Esophagus (tissue), 2 donors: ENCODE data around the gene PP2D1. TPM values are rescaled to one million over a fixed set of nuclear protein-coding genes. Genes with fewer than 3 reads are reported as not detected.
"Not testable (repeated sequence)": the region's sequence is repeated elsewhere in the genome, so short reads cannot be mapped to it uniquely, and the experiment has no call there.

ENCODE experiments used
- H3K27ac ChIP-seq, 2 donors: one replicate each; pipeline ENCODE4 v1.5.1; 2013; ENCODE audit warnings: low read depth in 2 of 2, mild to moderate bottlenecking in 2 of 2, inconsistent platforms in 1 of 2, low read length in 1 of 2, moderate library complexity in 1 of 2
- H3K27me3 ChIP-seq, 2 donors: one replicate each; pipeline ENCODE4 v1.6.1; 2013; ENCODE audit warnings: low read length in 2 of 2, control low read depth in 1 of 2, mild to moderate bottlenecking in 1 of 2; ENCODE audit not compliant: insufficient read depth in 2 of 2, control insufficient read depth in 1 of 2
- H3K36me3 ChIP-seq, 2 donors: one replicate each; pipeline ENCODE4 v1.6.1; 2013; ENCODE audit warnings: low read length in 1 of 2; ENCODE audit not compliant: control insufficient read depth in 2 of 2, insufficient read depth in 2 of 2
- H3K4me1 ChIP-seq, 2 donors: one replicate each; pipeline ENCODE4 v1.6.1; 2013; ENCODE audit warnings: low read length in 1 of 2; ENCODE audit not compliant: control insufficient read depth in 2 of 2, insufficient read depth in 2 of 2
- H3K4me3 ChIP-seq, 2 donors: one replicate each; pipeline ENCODE4 v1.5.1; 2013; ENCODE audit warnings: low read length in 2 of 2, mild to moderate bottlenecking in 2 of 2, low read depth in 1 of 2, moderate library complexity in 1 of 2
- H3K9me3 ChIP-seq, 2 donors: one replicate each; pipeline ENCODE4 v1.6.1; 2013; ENCODE audit warnings: mild to moderate bottlenecking in 2 of 2, low read depth in 1 of 2, low read length in 1 of 2, moderate library complexity in 1 of 2; ENCODE audit not compliant: control insufficient read depth in 2 of 2, insufficient read depth in 1 of 2
- WGBS, 2 donors: extraction: QIAGEN DNeasy Blood & Tissue Kit; methylation state at CpG; one replicate each; pipeline ENCODE4 v1.1.7; 2013; 5-methylcytosine and 5-hydroxymethylcytosine counted together
- polyA plus RNA-seq, 2 donors: library from polyadenylated mRNA; stranded (reverse); fragments of 200-250 nt; gene quantifications; one replicate each; pipeline ENCODE4 v1.2.3, GENCODE V29; 2013
- donor health status: healthy with polysubstance abuse.
- donor health status: Bipolar disorder and iron deficiency.

PP2D1 gene
- polyA plus RNA-seq, 2 donors = not detected

GRCh38 chr3:20051123-20051806, 39.2 kb upstream of the PP2D1 start:
- 72 to 78% methylated on average over 4 of the region's 4 CpGs for WGBS, 2 donors
- H3K27ac ChIP-seq = peak overlapping the region in 1 of 2 donors; percentile 22

DNA sequence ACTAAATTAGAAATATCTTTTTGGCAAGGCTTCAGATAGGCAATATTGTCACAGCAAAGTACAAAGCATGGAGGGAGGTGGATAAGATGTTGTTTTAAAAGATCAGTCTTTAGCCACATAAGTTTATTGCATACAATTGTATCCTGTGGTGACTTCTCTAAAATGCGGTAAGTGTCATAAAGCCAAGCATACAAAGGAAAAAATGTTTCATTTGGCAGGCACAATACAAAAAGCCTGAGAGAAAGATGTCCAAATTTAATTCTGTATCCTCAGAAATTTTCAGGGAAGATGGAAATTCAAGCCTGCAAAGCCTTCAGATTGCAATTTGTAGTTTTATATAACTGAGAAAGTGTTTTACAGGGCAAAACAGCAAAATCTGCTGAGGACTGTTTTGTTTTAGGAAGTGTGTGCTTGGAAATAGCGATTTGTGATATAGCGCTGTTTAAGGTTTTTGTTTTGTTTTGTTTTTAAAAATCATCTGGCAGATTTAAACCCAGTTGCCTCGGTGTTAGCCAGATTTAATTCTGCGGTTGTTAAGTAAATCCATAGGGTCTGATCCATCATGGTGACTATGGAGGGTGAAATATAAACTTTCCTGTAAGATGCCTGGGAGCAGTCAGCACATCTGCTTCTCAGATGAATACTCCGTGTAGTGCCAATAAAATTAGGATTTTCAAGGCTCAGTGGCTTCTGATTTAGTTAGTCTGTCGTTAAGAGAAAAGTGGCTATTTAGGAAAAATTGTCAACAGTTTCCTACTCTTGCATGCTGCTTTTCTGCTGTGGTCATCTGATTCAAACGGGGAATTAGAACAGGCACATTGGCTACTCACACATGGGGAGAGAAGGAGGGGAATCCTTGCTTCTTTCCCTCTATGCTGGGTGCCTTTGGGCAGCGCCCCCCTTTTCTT, 36.2 kb upstream of the PP2D1 start:
- Histone ChIP-seq H3K9me3 (no peaks in the 10 kb centered on the region), H3K27ac (peak overlapping the region; percentile 23 to 29), H3K4me3 (no peak overlapping the region), H3K36me3 (no peaks in the 10 kb centered on the region), H3K27me3 (no peaks in the 10 kb centered on the region), H3K4me1 (peaks cover 2 to 3% of the 10 kb centered on the region in 2 donors)
- WGBS, 2 donors = 63 to 65% methylated on average over 9 of the region's 9 CpGs

More at GRCh38 chr3:20051123-20051806, 39.2 kb upstream of the PP2D1 start:
- Histone ChIP-seq H3K36me3 (no peaks in the 10 kb centered on the region), H3K27me3 (no peaks in the 10 kb centered on the region), H3K9me3 (no peaks in the 10 kb centered on the region), H3K4me1 (peaks cover 0 to 9% of the 10 kb centered on the region in 2 donors), H3K4me3 (no peak overlapping the region)

DNA sequence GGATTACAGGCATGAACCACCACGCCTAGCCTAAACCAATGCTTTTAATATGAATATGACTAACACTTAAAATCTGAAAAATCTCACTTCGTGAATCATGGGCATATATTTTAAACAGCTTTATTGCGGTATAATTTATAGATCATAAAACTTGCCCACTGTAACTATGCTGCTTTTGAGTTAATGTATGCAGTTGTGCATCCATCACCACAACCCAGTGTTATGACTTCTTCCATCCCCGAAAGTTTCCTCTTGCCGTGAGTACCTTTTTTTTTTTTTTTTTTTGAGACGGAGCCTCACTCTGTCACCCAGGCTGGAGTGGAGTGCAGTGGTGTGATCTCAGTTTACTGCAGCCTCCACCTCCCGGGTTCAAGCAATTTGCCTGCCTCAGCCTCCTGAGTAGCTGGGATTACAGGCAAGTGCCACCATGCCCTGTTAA, 35.3 kb upstream of the PP2D1 start:
- Histone ChIP-seq H3K4me1 (peaks cover 2 to 6% of the 10 kb centered on the region in 2 donors), H3K9me3 (no peaks in the 10 kb centered on the region), H3K27me3 (no peaks in the 10 kb centered on the region), H3K27ac (peak overlapping the region in 1 of 2 donors; percentile 36), H3K36me3 (no peaks in the 10 kb centered on the region), H3K4me3 (no peak overlapping the region)
- WGBS, 2 donors = 78 to 79% methylated on average over 7 of the region's 7 CpGs

DNA sequence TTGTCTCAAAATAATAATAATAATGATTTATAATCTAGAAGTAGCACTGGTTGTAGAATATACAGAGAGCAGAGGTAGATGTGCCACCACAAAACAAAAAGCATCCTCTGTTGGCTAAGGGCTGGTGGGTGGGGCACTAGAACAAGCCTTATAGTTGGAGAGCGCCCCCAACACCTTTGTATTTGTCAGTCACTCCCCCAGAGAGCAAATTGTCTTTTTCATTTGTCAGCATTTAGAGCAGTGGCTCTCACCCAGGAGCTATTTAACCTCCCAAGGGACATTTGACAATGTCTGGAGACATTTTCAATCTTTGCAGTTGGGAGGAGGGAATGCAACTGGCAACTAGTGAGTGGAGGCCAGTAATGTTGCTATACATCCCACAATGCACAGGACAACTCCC, 34.5 kb upstream of the PP2D1 start:
- H3K9me3 ChIP-seq = no peaks in the 10 kb centered on the region
- no peaks in the 10 kb centered on the region for H3K36me3 ChIP-seq
- H3K27me3 ChIP-seq = no peaks in the 10 kb centered on the region
- WGBS, 2 donors = 93% methylated on average over 1 of the region's 1 CpG
- H3K4me3 ChIP-seq = no peak overlapping the region
- H3K4me1 ChIP-seq = peaks cover 2 to 6% of the 10 kb centered on the region in 2 donors
- H3K27ac ChIP-seq = no peak overlapping the region

GRCh38 chr3:20045141-20045540, 33.1 kb upstream of the PP2D1 start:
- not testable (repeated sequence) for H3K4me1 ChIP-seq, H3K27me3 ChIP-seq, H3K9me3 ChIP-seq, H3K36me3 ChIP-seq, H3K4me3 ChIP-seq, H3K27ac ChIP-seq
- WGBS, 2 donors = 96 to 99% methylated on average over 3 of the region's 3 CpGs

DNA sequence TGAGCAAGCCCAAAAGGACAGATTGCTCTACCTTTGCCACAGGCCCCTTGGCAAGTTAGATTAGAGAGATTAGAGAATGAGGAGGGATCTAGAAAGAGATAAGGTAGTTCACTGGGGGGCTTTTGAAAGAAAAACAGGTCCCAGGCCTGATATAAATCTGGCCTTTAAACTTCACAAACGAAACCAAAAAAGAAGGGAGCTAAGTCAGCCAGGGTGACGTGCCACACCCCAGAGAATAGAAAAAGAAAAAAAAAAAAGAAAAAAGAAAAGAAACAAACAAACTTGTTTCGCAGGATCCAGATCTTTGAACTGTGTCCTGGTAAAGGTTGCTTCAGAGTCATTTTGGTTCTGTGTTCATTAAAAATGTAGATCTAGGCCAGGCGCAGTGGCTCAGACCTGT, 31.8 kb upstream of the PP2D1 start:
- H3K4me3 ChIP-seq = peak overlapping the region in 1 of 2 donors; percentile 27
- H3K4me1 ChIP-seq = peaks cover 2 to 6% of the 10 kb centered on the region in 2 donors
- no peaks in the 10 kb centered on the region for H3K36me3 ChIP-seq
- 35 to 42% methylated on average over 4 of the region's 4 CpGs for WGBS, 2 donors
- H3K27ac ChIP-seq = peak overlapping the region; percentile 87 to 90
- H3K27me3 ChIP-seq = no peaks in the 10 kb centered on the region
- no peaks in the 10 kb centered on the region for H3K9me3 ChIP-seq

GRCh38 chr3:20043396-20043795, 31.3 kb upstream of the PP2D1 start:
- peaks cover 2 to 6% of the 10 kb centered on the region in 2 donors for H3K4me1 ChIP-seq
- WGBS, 2 donors = 16 to 20% methylated on average over 4 of the region's 4 CpGs
- peak overlapping the region in 1 of 2 donors; percentile 27 for H3K4me3 ChIP-seq
- no peaks in the 10 kb centered on the region for H3K36me3 ChIP-seq
- H3K9me3 ChIP-seq = no peaks in the 10 kb centered on the region
- H3K27me3 ChIP-seq = no peaks in the 10 kb centered on the region
- peak overlapping the region; percentile 87 to 90 for H3K27ac ChIP-seq

GRCh38 chr3:20042331-20042730, 30.3 kb upstream of the PP2D1 start:
- Histone ChIP-seq H3K36me3 (no peaks in the 10 kb centered on the region), H3K9me3 (no peaks in the 10 kb centered on the region), H3K4me1 (peaks cover 2 to 6% of the 10 kb centered on the region in 2 donors), H3K4me3 (peak overlapping the region in 1 of 2 donors; percentile 81), H3K27me3 (no peaks in the 10 kb centered on the region), H3K27ac (peak overlapping the region; percentile 70 to 94)
- 53 to 64% methylated on average over 5 of the region's 5 CpGs for WGBS, 2 donors

GRCh38 chr3:20041197-20041780, 29.2 kb upstream of the PP2D1 start:
- Histone ChIP-seq H3K36me3 (no peaks in the 10 kb centered on the region), H3K27me3 (no peaks in the 10 kb centered on the region), H3K9me3 (no peaks in the 10 kb centered on the region), H3K4me3 (peak overlapping the region; percentile 81 to 82), H3K4me1 (peaks cover 2 to 6% of the 10 kb centered on the region in 2 donors), H3K27ac (peak overlapping the region; percentile 90 to 94)
- 0% methylated on average over 28 of the region's 28 CpGs for WGBS, 2 donors
